Measurements from ENCODE around the gene AKAP1.

AKAP1 gene

GRCh38 chr17:57106836-57107497 is 21.9 kb downstream of the AKAP1 start:
- DNase-seq (ENCODE audit: low spot score): no peak

GRCh38 chr17:57107498-57108101 is 22.6 kb downstream of the AKAP1 start:
- no peak for DNase-seq (ENCODE audit: low spot score)

GRCh38 chr17:57108671-57109392 is 23.8 kb downstream of the AKAP1 start:
- no peak for DNase-seq (ENCODE audit: low spot score)

- DNase-seq (ENCODE audit: low spot score): peak; percentile 65
These were observed 24.5 kb downstream of the AKAP1 start for GRCh38 chr17:57109393-57110151.

- no peak for DNase-seq (ENCODE audit: low spot score)
These were observed 25.1 kb downstream of the AKAP1 start for GRCh38 chr17:57110152-57110542.

GRCh38 chr17:57110579-57111325 is 25.7 kb downstream of the AKAP1 start:
- no peak for DNase-seq (ENCODE audit: low spot score)

GRCh38 chr17:57111386-57111785 is 26.3 kb downstream of the AKAP1 start:
- DNase-seq (ENCODE audit: low spot score): no peak

- no peak for DNase-seq (ENCODE audit: low spot score)
These were observed 28.0 kb downstream of the AKAP1 start for GRCh38 chr17:57113011-57113410.

- DNase-seq (ENCODE audit: low spot score): no peak
These were observed 28.6 kb downstream of the AKAP1 start for GRCh38 chr17:57113656-57114055.

- DNase-seq (ENCODE audit: low spot score): peak; percentile 84
These were observed 29.1 kb downstream of the AKAP1 start for GRCh38 chr17:57114085-57114673.

- DNase-seq (ENCODE audit: low spot score): no peak
These were observed 30.3 kb downstream of the AKAP1 start for GRCh38 chr17:57115377-57115776.

- DNase-seq (ENCODE audit: low spot score): no peak
These were observed 30.9 kb downstream of the AKAP1 start for GRCh38 chr17:57115916-57116315.

GRCh38 chr17:57117798-57118197 is 32.8 kb downstream of the AKAP1 start:
- no peak for DNase-seq (ENCODE audit: low spot score)

- DNase-seq (ENCODE audit: low spot score): no peak
These were observed 35.8 kb downstream of the AKAP1 start for GRCh38 chr17:57120814-57121213.

GRCh38 chr17:57121308-57122042 is 36.4 kb downstream of the AKAP1 start:
- DNase-seq (ENCODE audit: low spot score): peak; percentile 72

GRCh38 chr17:57124053-57124452 is 39.0 kb downstream of the AKAP1 start:
- no peak for DNase-seq (ENCODE audit: low spot score)

- DNase-seq (ENCODE audit: low spot score): no peak
These were observed 40.4 kb downstream of the AKAP1 start for GRCh38 chr17:57125406-57125805.

GRCh38 chr17:57125866-57126265 is 40.8 kb downstream of the AKAP1 start:
- DNase-seq (ENCODE audit: low spot score): no peak

- peak; percentile 91 for DNase-seq (ENCODE audit: low spot score)
These were observed 45.8 kb downstream of the AKAP1 start for GRCh38 chr17:57130708-57131461.

GRCh38 chr17:57132663-57133062 is 47.6 kb downstream of the AKAP1 start:
- no peak for DNase-seq (ENCODE audit: low spot score)
